ENCODE results near the gene PAQR4.

DNA sequence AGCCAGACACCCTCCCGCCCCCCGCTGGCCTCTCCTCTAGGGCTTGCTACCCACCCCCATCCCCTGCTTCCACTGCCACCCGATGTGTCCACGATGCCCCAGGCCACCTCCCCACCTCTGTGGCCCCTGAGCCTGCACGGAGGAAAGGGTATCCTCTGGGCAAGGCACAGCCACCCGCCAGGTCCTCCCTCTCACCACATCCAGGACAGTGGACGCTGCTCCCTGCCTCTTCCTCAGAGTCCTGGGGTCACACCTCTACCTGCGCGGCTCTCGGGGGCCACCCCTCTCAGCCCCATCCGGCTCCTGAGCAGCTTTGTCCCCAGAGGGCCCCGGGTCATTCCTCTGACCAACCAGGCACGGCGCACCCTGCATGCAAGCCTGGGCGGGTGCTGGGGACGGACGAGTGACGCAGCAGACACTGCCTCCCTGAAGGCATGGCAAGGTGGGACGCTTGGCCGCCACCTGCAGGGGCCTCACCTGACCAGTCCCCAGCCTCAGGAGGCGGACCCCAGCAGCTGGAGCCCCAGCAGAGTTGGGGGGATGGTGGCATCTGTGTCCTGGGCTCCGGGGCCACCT is 32.6 kb upstream of the PAQR4 start:
- TF ChIP-seq POLR2AphosphoS5 (IDR thresholded peaks at IDR 0.05; ENCODE audit: low read depth, low read length) (no peak), NFYB (CRISPR knock-in tag; IDR thresholded peaks at IDR 0.05) (no peak), TAF1 (CRISPR knock-in tag; IDR thresholded peaks at IDR 0.05) (no peak)
- TF ChIP-seq, protein P1, sequence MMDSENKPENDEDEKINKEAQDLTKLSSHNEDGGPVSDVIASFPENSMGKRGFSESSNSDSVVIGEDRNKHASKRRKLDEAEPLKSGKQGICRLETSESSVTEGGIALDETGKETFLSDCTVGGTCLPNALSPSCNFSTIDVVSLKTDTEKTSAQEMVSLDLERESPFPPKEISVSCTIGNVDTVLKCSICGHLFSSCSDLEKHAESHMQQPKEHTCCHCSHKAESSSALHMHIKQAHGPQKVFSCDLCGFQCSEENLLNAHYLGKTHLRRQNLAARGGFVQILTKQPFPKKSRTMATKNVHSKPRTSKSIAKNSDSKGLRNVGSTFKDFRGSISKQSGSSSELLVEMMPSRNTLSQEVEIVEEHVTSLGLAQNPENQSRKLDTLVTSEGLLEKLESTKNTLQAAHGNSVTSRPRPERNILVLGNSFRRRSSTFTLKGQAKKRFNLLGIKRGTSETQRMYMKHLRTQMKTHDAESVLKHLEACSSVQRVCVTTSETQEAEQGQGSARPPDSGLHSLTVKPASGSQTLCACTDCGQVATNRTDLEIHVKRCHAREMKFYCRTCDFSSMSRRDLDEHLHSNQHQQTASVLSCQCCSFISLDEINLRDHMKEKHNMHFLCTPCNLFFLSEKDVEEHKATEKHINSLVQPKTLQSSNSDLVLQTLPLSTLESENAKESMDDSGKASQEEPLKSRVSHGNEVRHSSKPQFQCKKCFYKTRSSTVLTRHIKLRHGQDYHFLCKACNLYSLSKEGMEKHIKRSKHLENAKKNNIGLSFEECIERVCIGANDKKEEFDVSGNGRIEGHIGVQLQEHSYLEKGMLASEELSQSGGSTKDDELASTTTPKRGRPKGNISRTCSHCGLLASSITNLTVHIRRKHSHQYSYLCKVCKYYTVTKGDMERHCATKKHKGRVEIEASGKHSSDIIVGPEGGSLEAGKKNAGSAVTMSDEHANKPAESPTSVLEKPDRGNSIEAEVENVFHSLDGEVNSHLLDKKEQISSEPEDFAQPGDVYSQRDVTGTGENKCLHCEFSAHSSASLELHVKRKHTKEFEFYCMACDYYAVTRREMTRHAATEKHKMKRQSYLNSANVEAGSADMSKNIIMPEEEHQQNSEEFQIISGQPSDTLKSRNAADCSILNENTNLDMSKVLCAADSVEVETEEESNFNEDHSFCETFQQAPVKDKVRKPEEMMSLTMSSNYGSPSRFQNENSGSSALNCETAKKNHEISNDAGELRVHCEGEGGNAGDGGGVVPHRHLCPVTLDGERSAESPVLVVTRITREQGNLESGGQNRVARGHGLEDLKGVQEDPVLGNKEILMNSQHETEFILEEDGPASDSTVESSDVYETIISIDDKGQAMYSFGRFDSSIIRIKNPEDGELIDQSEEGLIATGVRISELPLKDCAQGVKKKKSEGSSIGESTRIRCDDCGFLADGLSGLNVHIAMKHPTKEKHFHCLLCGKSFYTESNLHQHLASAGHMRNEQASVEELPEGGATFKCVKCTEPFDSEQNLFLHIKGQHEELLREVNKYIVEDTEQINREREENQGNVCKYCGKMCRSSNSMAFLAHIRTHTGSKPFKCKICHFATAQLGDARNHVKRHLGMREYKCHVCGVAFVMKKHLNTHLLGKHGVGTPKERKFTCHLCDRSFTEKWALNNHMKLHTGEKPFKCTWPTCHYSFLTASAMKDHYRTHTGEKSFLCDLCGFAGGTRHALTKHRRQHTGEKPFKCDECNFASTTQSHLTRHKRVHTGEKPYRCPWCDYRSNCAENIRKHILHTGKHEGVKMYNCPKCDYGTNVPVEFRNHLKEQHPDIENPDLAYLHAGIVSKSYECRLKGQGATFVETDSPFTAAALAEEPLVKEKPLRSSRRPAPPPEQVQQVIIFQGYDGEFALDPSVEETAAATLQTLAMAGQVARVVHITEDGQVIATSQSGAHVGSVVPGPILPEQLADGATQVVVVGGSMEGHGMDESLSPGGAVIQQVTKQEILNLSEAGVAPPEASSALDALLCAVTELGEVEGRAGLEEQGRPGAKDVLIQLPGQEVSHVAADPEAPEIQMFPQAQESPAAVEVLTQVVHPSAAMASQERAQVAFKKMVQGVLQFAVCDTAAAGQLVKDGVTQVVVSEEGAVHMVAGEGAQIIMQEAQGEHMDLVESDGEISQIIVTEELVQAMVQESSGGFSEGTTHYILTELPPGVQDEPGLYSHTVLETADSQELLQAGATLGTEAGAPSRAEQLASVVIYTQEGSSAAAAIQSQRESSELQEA (CRISPR knock-in tag; IDR thresholded peaks at IDR 0.05; ENCODE audit: not compliant biosample characterization) = no peak
